Endothelial cell (in vitro differentiated cells): Measurements from ENCODE around the gene SLC36A3. TPM values are rescaled to one million over a fixed set of nuclear protein-coding genes. Genes with fewer than 3 reads are reported as not detected.

Source experiments
- DNase-seq: peaks from one replicate; pipeline ENCODE4 v3.0.0; 2021; ENCODE audit warnings: low spot score
- H3K27ac Mint-ChIP-seq: one replicate; pipeline ENCODE4 v1.8.0; 2021; ENCODE audit warnings: mixed read lengths, inconsistent platforms; ENCODE audit not compliant: unreplicated experiment
- H3K27me3 Mint-ChIP-seq: one replicate; pipeline ENCODE4 v1.8.0; 2021; ENCODE audit warnings: mild to moderate bottlenecking, moderate library complexity, mixed read lengths, inconsistent platforms; ENCODE audit not compliant: unreplicated experiment
- H3K36me3 Mint-ChIP-seq: one replicate; pipeline ENCODE4 v1.8.0; 2021; ENCODE audit warnings: mild to moderate bottlenecking, low read depth, mixed read lengths, inconsistent platforms; ENCODE audit not compliant: unreplicated experiment
- H3K4me1 Mint-ChIP-seq: one replicate; pipeline ENCODE4 v1.8.0; 2021; ENCODE audit warnings: mild to moderate bottlenecking, mixed read lengths, inconsistent platforms; ENCODE audit not compliant: unreplicated experiment
- H3K4me3 Mint-ChIP-seq: one replicate; pipeline ENCODE4 v1.8.0; 2021; ENCODE audit warnings: mild to moderate bottlenecking, mixed read lengths, inconsistent platforms; ENCODE audit not compliant: unreplicated experiment
- H3K9me3 Mint-ChIP-seq: one replicate; pipeline ENCODE4 v1.8.0; 2021; ENCODE audit warnings: mixed read lengths, inconsistent platforms; ENCODE audit not compliant: unreplicated experiment
- CTCF ChIP-seq: fragments of 200-600 bp; sonication (generic); IDR thresholded peaks from one replicate; pipeline ENCODE4 v1.5.0; 2021; ENCODE audit warnings: antibody characterized with exemption; ENCODE audit not compliant: unreplicated experiment
- total RNA-seq: library from RNA; stranded (reverse); fragmentation: NEBNext Ultra II Directional; extraction: Animal tissue kit (Norgen Biotek cat#: 25700); gene quantifications from one replicate; pipeline ENCODE4 v1.2.1, GENCODE V29; 2021; ENCODE audit not compliant: unreplicated experiment

Gene SLC36A3
- total RNA-seq, 1 donor from 2014 or later: not detected

GRCh38 chr5:151262532-151262931 is 41.0 kb downstream of the SLC36A3 start:
- DNase-seq: no peak
- Mint-ChIP-seq H3K4me3 (no peak overlapping the region), H3K9me3 (no peaks in the 10 kb centered on the region), H3K27me3 (peaks cover 3% of the 10 kb centered on the region), H3K36me3 (peaks cover 15% of the 10 kb centered on the region), H3K27ac (no peak overlapping the region), H3K4me1 (peaks cover 10% of the 10 kb centered on the region)
- no peak for TF ChIP-seq CTCF

- no peak overlapping the region for H3K27ac Mint-ChIP-seq
- H3K9me3 Mint-ChIP-seq: no peaks in the 10 kb centered on the region
- H3K4me1 Mint-ChIP-seq: peaks cover 9% of the 10 kb centered on the region
- no peak for DNase-seq
- peaks cover 4% of the 10 kb centered on the region for H3K36me3 Mint-ChIP-seq
- TF ChIP-seq CTCF: no peak
- H3K27me3 Mint-ChIP-seq: peaks cover 3% of the 10 kb centered on the region
- H3K4me3 Mint-ChIP-seq: no peak overlapping the region
These were observed 43.6 kb downstream of the SLC36A3 start for GRCh38 chr5:151259931-151260330.

GRCh38 chr5:151258816-151259215 is 44.8 kb downstream of the SLC36A3 start:
- no peak for TF ChIP-seq CTCF
- Mint-ChIP-seq H3K9me3 (no peaks in the 10 kb centered on the region), H3K4me1 (peaks cover 9% of the 10 kb centered on the region), H3K27me3 (peaks cover 5% of the 10 kb centered on the region), H3K4me3 (no peak overlapping the region), H3K36me3 (peaks cover 4% of the 10 kb centered on the region), H3K27ac (no peak overlapping the region)
- no peak for DNase-seq

- no peak for TF ChIP-seq CTCF
- H3K4me3 Mint-ChIP-seq: no peak overlapping the region
- H3K27ac Mint-ChIP-seq: no peak overlapping the region
- H3K36me3 Mint-ChIP-seq: peaks cover 4% of the 10 kb centered on the region
- DNase-seq: no peak
- H3K9me3 Mint-ChIP-seq: no peaks in the 10 kb centered on the region
- peaks cover 7% of the 10 kb centered on the region for H3K27me3 Mint-ChIP-seq
- H3K4me1 Mint-ChIP-seq: peaks cover 15% of the 10 kb centered on the region
These were observed 45.4 kb downstream of the SLC36A3 start for GRCh38 chr5:151258201-151258611.

- peaks cover 15% of the 10 kb centered on the region for H3K4me1 Mint-ChIP-seq
- H3K9me3 Mint-ChIP-seq: no peaks in the 10 kb centered on the region
- H3K27ac Mint-ChIP-seq: no peak overlapping the region
- no peak overlapping the region for H3K4me3 Mint-ChIP-seq
- TF ChIP-seq CTCF: no peak
- H3K27me3 Mint-ChIP-seq: peaks cover 7% of the 10 kb centered on the region
- peaks cover 1% of the 10 kb centered on the region for H3K36me3 Mint-ChIP-seq
- DNase-seq: no peak
These were observed 45.8 kb downstream of the SLC36A3 start for GRCh38 chr5:151257731-151258181.
